Activated naive CD8-positive, alpha-beta T cell treated with anti-CD3 and anti-CD28 coated beads, Interleukin-2, amount 50 U/mL, for 24 hours (primary cell): ENCODE results near the gene BCL2L15.

Source experiments
- ATAC-seq: fragments of 150-1000 bp; cut with Tn5 transposase; one replicate; pipeline ENCODE4 v1.10.0; 2021
- DNase-seq: peaks from one replicate; pipeline ENCODE4 v3.0.0; 2021
- H3K27ac Mint-ChIP-seq: one replicate; pipeline ENCODE4 v1.8.0; 2021; ENCODE audit warnings: mild to moderate bottlenecking, mixed read lengths
- H3K27me3 Mint-ChIP-seq: one replicate; pipeline ENCODE4 v1.8.0; 2021; ENCODE audit warnings: mixed read lengths
- H3K36me3 Mint-ChIP-seq: one replicate; pipeline ENCODE4 v1.8.0; 2021; ENCODE audit warnings: low read depth, mixed read lengths
- H3K4me1 Mint-ChIP-seq: one replicate; pipeline ENCODE4 v1.8.0; 2021; ENCODE audit warnings: mixed read lengths
- H3K4me3 Mint-ChIP-seq: one replicate; pipeline ENCODE4 v1.8.0; 2021; ENCODE audit warnings: mild to moderate bottlenecking, moderate library complexity, mixed read lengths
- H3K9me3 Mint-ChIP-seq: one replicate; pipeline ENCODE4 v1.8.0; 2021; ENCODE audit warnings: mixed read lengths

The BCL2L15 gene

GRCh38 chr1:113895961-113896360 lies 8.6 kb upstream of the BCL2L15 start:
- Mint-ChIP-seq H3K4me3 (no peak overlapping the region), H3K27ac (no peak overlapping the region), H3K4me1 (peaks cover 14% of the 10 kb centered on the region), H3K27me3 (no peaks in the 10 kb centered on the region), H3K36me3 (peaks cover 53% of the 10 kb centered on the region), H3K9me3 (no peaks in the 10 kb centered on the region)
- no peak for ATAC-seq
- no peak for DNase-seq

- Mint-ChIP-seq H3K27ac (no peak overlapping the region), H3K27me3 (no peaks in the 10 kb centered on the region), H3K4me1 (peaks cover 20% of the 10 kb centered on the region), H3K9me3 (no peaks in the 10 kb centered on the region), H3K4me3 (no peak overlapping the region), H3K36me3 (peaks cover 48% of the 10 kb centered on the region)
- ATAC-seq: no peak
- no peak for DNase-seq
These were observed 7.7 kb upstream of the BCL2L15 start for GRCh38 chr1:113895098-113895497.

- Mint-ChIP-seq H3K36me3 (peaks cover 30% of the 10 kb centered on the region), H3K9me3 (no peaks in the 10 kb centered on the region), H3K27me3 (no peaks in the 10 kb centered on the region), H3K4me1 (peaks cover 7% of the 10 kb centered on the region), H3K27ac (no peak overlapping the region), H3K4me3 (no peak overlapping the region)
- DNase-seq: no peak
- no peak for ATAC-seq
These were observed 5.9 kb upstream of the BCL2L15 start for GRCh38 chr1:113893267-113893666.

- DNase-seq (no peak), ATAC-seq (no peak)
- no peaks in the 10 kb centered on the region for H3K9me3 Mint-ChIP-seq
- no peaks in the 10 kb centered on the region for H3K27me3 Mint-ChIP-seq
- no peak overlapping the region for H3K27ac Mint-ChIP-seq
- H3K4me1 Mint-ChIP-seq: peaks cover 15% of the 10 kb centered on the region
- H3K36me3 Mint-ChIP-seq: peaks cover 25% of the 10 kb centered on the region
- H3K4me3 Mint-ChIP-seq: no peak overlapping the region
These were observed 4.3 kb upstream of the BCL2L15 start for GRCh38 chr1:113891631-113892220.

GRCh38 chr1:113890816-113891215 lies 3.4 kb upstream of the BCL2L15 start:
- H3K4me1 Mint-ChIP-seq: peaks cover 15% of the 10 kb centered on the region
- ATAC-seq (no peak), DNase-seq (no peak)
- H3K36me3 Mint-ChIP-seq: peaks cover 17% of the 10 kb centered on the region
- H3K4me3 Mint-ChIP-seq: no peak overlapping the region
- H3K27ac Mint-ChIP-seq: peak overlapping the region; percentile 36
- H3K27me3 Mint-ChIP-seq: no peaks in the 10 kb centered on the region
- H3K9me3 Mint-ChIP-seq: no peaks in the 10 kb centered on the region

GRCh38 chr1:113886417-113887401 lies 672 bp downstream of the BCL2L15 start:
- H3K4me1 Mint-ChIP-seq: peaks cover 15% of the 10 kb centered on the region
- no peak overlapping the region for H3K4me3 Mint-ChIP-seq
- H3K27ac Mint-ChIP-seq: no peak overlapping the region

GRCh38 chr1:113881661-113882060 lies 5.7 kb downstream of the BCL2L15 start:
- Mint-ChIP-seq H3K27me3 (no peaks in the 10 kb centered on the region), H3K27ac (no peak overlapping the region), H3K4me3 (no peak overlapping the region), H3K4me1 (peaks cover 33% of the 10 kb centered on the region), H3K36me3 (peaks cover 4% of the 10 kb centered on the region), H3K9me3 (no peaks in the 10 kb centered on the region)
- DNase-seq: no peak
- no peak for ATAC-seq

More at GRCh38 chr1:113886417-113887401, 672 bp downstream of the BCL2L15 start:
- DNase-seq (no peak), ATAC-seq (no peak)
- Mint-ChIP-seq H3K27me3 (no peaks in the 10 kb centered on the region), H3K36me3 (peaks cover 5% of the 10 kb centered on the region), H3K9me3 (no peaks in the 10 kb centered on the region)

GRCh38 chr1:113879739-113880038 lies 7.7 kb downstream of the BCL2L15 start:
- H3K27me3 Mint-ChIP-seq: no peaks in the 10 kb centered on the region
- no peak overlapping the region for H3K4me3 Mint-ChIP-seq
- H3K9me3 Mint-ChIP-seq: no peaks in the 10 kb centered on the region
- peaks cover 51% of the 10 kb centered on the region for H3K4me1 Mint-ChIP-seq
- no peak for ATAC-seq
- peaks cover 4% of the 10 kb centered on the region for H3K36me3 Mint-ChIP-seq
- DNase-seq: no peak
- no peak overlapping the region for H3K27ac Mint-ChIP-seq

GRCh38 chr1:113876176-113876575 lies 11.2 kb downstream of the BCL2L15 start:
- Mint-ChIP-seq H3K36me3 (peaks cover 6% of the 10 kb centered on the region), H3K27me3 (no peaks in the 10 kb centered on the region), H3K4me3 (no peak overlapping the region), H3K27ac (no peak overlapping the region), H3K9me3 (no peaks in the 10 kb centered on the region), H3K4me1 (peaks cover 80% of the 10 kb centered on the region)
- DNase-seq (no peak), ATAC-seq (no peak)

GRCh38 chr1:113875714-113876113 lies 11.7 kb downstream of the BCL2L15 start:
- peaks cover 7% of the 10 kb centered on the region for H3K36me3 Mint-ChIP-seq
- H3K27ac Mint-ChIP-seq: peak overlapping the region; percentile 89
- ATAC-seq (no peak), DNase-seq (no peak)
- H3K9me3 Mint-ChIP-seq: no peaks in the 10 kb centered on the region
- no peak overlapping the region for H3K4me3 Mint-ChIP-seq
- peaks cover 76% of the 10 kb centered on the region for H3K4me1 Mint-ChIP-seq
- no peaks in the 10 kb centered on the region for H3K27me3 Mint-ChIP-seq

- DNase-seq (peak; percentile 18), ATAC-seq (peak; percentile 61)
- no peaks in the 10 kb centered on the region for H3K27me3 Mint-ChIP-seq
- H3K36me3 Mint-ChIP-seq: peaks cover 16% of the 10 kb centered on the region
- no peaks in the 10 kb centered on the region for H3K9me3 Mint-ChIP-seq
- H3K27ac Mint-ChIP-seq: peak overlapping the region; percentile 89
- peaks cover 73% of the 10 kb centered on the region for H3K4me1 Mint-ChIP-seq
- peak overlapping the region; percentile 48 for H3K4me3 Mint-ChIP-seq
These were observed 13.1 kb downstream of the BCL2L15 start for GRCh38 chr1:113874012-113874879.

- Mint-ChIP-seq H3K4me3 (peak overlapping the region; percentile 89), H3K36me3 (peaks cover 33% of the 10 kb centered on the region), H3K27me3 (no peaks in the 10 kb centered on the region), H3K9me3 (no peaks in the 10 kb centered on the region), H3K4me1 (peaks cover 76% of the 10 kb centered on the region), H3K27ac (peak overlapping the region; percentile 99)
- DNase-seq (no peak), ATAC-seq (no peak)
These were observed 15.0 kb downstream of the BCL2L15 start for GRCh38 chr1:113872219-113872935.

- H3K4me3 Mint-ChIP-seq: peak within 1 kb of the TSS; percentile 89
- peak within 1 kb of the TSS; percentile 99 for H3K27ac Mint-ChIP-seq
- peaks cover 33% of the 10 kb centered on the region for H3K36me3 Mint-ChIP-seq
- H3K4me1 Mint-ChIP-seq: peaks cover 77% of the 10 kb centered on the region
- ATAC-seq (peak; percentile 90), DNase-seq (peak; percentile 75)
- H3K27me3 Mint-ChIP-seq: no peaks in the 10 kb centered on the region
- no peaks in the 10 kb centered on the region for H3K9me3 Mint-ChIP-seq
These were observed 15.7 kb downstream of the BCL2L15 start, which contains the start of gene PTPN22 for GRCh38 chr1:113871597-113872113. PTPN22 (minus strand) TSS chr1:113871712.

GRCh38 chr1:113870778-113871177 lies 16.6 kb downstream of the BCL2L15 start:
- Mint-ChIP-seq H3K27me3 (no peaks in the 10 kb centered on the region), H3K4me1 (peaks cover 78% of the 10 kb centered on the region), H3K27ac (peak overlapping the region; percentile 99), H3K4me3 (peak overlapping the region; percentile 89), H3K9me3 (no peaks in the 10 kb centered on the region), H3K36me3 (peaks cover 36% of the 10 kb centered on the region)
- ATAC-seq (no peak), DNase-seq (no peak)
